ENCODE data around the gene MPL.

The MPL gene

GRCh38 chr1:43325381-43325780 is 12.2 kb upstream of the MPL start:
- H3K4me3 ChIP-seq (ENCODE audit: low read depth, low read length): no peak overlapping the region
- no peak for TF ChIP-seq CTCF (IDR thresholded peaks at IDR 0.05; ENCODE audit: low read depth, low read length)

- TF ChIP-seq CTCF (IDR thresholded peaks at IDR 0.05; ENCODE audit: low read depth, low read length): no peak
- H3K4me3 ChIP-seq (ENCODE audit: low read depth, low read length): no peak overlapping the region
Measured at GRCh38 chr1:43327549-43328292, 9.9 kb upstream of the MPL start.

- no peak overlapping the region for H3K4me3 ChIP-seq (ENCODE audit: low read depth, low read length)
- TF ChIP-seq CTCF (IDR thresholded peaks at IDR 0.05; ENCODE audit: low read depth, low read length): no peak
Measured at GRCh38 chr1:43329995-43330751, 7.4 kb upstream of the MPL start.

- TF ChIP-seq CTCF (IDR thresholded peaks at IDR 0.05; ENCODE audit: low read depth, low read length): no peak
Measured at GRCh38 chr1:43331688-43332087, 5.9 kb upstream of the MPL start.

GRCh38 chr1:43334453-43335205 is 3.0 kb upstream of the MPL start:
- H3K4me3 ChIP-seq (ENCODE audit: low read depth, low read length): no peak overlapping the region
- no peak for TF ChIP-seq CTCF (IDR thresholded peaks at IDR 0.05; ENCODE audit: low read depth, low read length)

More at GRCh38 chr1:43331688-43332087, 5.9 kb upstream of the MPL start:
- H3K4me3 ChIP-seq (ENCODE audit: low read depth, low read length): no peak overlapping the region

- no peak for TF ChIP-seq CTCF (IDR thresholded peaks at IDR 0.05; ENCODE audit: low read depth, low read length)
- no peak overlapping the region for H3K4me3 ChIP-seq (ENCODE audit: low read depth, low read length)
Measured at GRCh38 chr1:43338001-43338400, 383 bp downstream of the MPL start.
